ENCODE measurements around the gene MBD3L1. TPM values are rescaled to one million over a fixed set of nuclear protein-coding genes. Genes with fewer than 3 reads are reported as not detected.

MBD3L1 gene
- total and polyA plus RNA-seq, 2 of the 4 experiments (the other 2 are of a cell fraction) = not detected

DNA sequence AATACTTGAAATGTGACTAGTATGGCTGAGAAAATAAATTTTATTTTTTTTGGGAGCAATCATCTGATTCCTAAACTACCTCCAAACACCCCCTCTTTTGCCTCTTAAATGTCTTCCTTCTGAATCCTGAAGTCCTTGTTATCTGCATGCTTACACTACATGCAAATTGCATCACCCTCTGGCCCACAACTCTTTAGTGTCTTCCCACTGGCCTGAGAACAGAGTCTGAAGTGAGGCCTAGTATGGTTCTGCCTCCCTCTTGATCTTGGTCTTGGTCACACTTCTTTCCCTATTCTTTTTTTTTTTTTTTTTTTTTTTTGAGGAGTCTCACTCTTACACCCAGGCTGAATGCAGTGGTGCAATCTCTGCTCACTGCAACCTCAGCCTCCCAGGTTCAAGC is 4.9 kb upstream of the MBD3L1 start:
- H3K27ac ChIP-seq (ENCODE audit: insufficient read depth, low read length) = no peak overlapping the region
- TF ChIP-seq RFX5 (IDR thresholded peaks at IDR 0.05; ENCODE audit: low read depth, low read length) (no peak), FOS (IDR thresholded peaks at IDR 0.05; ENCODE audit: low read depth, low read length) (no peak), NFE2L2 (IDR thresholded peaks at IDR 0.05; ENCODE audit: low read depth, low read length) (no peak), MAZ (IDR thresholded peaks at IDR 0.05; ENCODE audit: borderline replicate concordance, low read depth, low read length) (no peak), CHD1 (IDR thresholded peaks at IDR 0.05; ENCODE audit: low read depth, low read length) (no peak), RAD21 (IDR thresholded peaks at IDR 0.05; ENCODE audit: low read length) (no peak)
- TF ChIP-seq, protein P1, sequence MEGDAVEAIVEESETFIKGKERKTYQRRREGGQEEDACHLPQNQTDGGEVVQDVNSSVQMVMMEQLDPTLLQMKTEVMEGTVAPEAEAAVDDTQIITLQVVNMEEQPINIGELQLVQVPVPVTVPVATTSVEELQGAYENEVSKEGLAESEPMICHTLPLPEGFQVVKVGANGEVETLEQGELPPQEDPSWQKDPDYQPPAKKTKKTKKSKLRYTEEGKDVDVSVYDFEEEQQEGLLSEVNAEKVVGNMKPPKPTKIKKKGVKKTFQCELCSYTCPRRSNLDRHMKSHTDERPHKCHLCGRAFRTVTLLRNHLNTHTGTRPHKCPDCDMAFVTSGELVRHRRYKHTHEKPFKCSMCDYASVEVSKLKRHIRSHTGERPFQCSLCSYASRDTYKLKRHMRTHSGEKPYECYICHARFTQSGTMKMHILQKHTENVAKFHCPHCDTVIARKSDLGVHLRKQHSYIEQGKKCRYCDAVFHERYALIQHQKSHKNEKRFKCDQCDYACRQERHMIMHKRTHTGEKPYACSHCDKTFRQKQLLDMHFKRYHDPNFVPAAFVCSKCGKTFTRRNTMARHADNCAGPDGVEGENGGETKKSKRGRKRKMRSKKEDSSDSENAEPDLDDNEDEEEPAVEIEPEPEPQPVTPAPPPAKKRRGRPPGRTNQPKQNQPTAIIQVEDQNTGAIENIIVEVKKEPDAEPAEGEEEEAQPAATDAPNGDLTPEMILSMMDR (conservative IDR thresholded peaks at IDR 0.05; ENCODE audit: low read depth, low read length) = no peak
- TF ChIP-seq, protein P2, sequence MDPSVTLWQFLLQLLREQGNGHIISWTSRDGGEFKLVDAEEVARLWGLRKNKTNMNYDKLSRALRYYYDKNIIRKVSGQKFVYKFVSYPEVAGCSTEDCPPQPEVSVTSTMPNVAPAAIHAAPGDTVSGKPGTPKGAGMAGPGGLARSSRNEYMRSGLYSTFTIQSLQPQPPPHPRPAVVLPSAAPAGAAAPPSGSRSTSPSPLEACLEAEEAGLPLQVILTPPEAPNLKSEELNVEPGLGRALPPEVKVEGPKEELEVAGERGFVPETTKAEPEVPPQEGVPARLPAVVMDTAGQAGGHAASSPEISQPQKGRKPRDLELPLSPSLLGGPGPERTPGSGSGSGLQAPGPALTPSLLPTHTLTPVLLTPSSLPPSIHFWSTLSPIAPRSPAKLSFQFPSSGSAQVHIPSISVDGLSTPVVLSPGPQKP (IDR thresholded peaks at IDR 0.05; ENCODE audit: borderline replicate concordance, low read depth, low read length) = no peak
- TF ChIP-seq, protein P3, sequence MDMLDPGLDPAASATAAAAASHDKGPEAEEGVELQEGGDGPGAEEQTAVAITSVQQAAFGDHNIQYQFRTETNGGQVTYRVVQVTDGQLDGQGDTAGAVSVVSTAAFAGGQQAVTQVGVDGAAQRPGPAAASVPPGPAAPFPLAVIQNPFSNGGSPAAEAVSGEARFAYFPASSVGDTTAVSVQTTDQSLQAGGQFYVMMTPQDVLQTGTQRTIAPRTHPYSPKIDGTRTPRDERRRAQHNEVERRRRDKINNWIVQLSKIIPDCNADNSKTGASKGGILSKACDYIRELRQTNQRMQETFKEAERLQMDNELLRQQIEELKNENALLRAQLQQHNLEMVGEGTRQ (IDR thresholded peaks at IDR 0.05; ENCODE audit: low read depth, low read length) = no peak
- H2BK20ac ChIP-seq (ENCODE audit: low read depth, low read length) = no peak overlapping the region
- H3K9ac ChIP-seq (ENCODE audit: low read depth, low read length) = no peak overlapping the region
- no peak overlapping the region for H2AK5ac ChIP-seq (ENCODE audit: low read depth, low read length)
- in situ Hi-C loops (cut with MboI; ENCODE audit: low sequenced_read_pairs) = no loop called here
- no peak overlapping the region for H2BK15ac ChIP-seq (ENCODE audit: low read depth, low read length)
- no peak overlapping the region for H3K4me2 ChIP-seq (ENCODE audit: low read depth, low read length)
- H2AK9ac ChIP-seq (replicated peaks; ENCODE audit: low read depth, low read length, poor library complexity) = no peak overlapping the region
- H2AFZ ChIP-seq (replicated peaks; ENCODE audit: low read length, poor library complexity) = no peak overlapping the region
- no TSS peak for BruUV-seq (replicated peaks)
- peaks cover 41% of the 10 kb centered on the region for H3K36me3 ChIP-seq (ENCODE audit: control insufficient read depth, insufficient read depth, low read length)
- H4K20me1 ChIP-seq (ENCODE audit: insufficient read depth, low read length) = no peaks in the 10 kb centered on the region
- no peak overlapping the region for H2BK5ac ChIP-seq (ENCODE audit: low read depth, low read length, poor library complexity, severe bottlenecking)
- no peaks in the 10 kb centered on the region for H3K9me1 ChIP-seq (ENCODE audit: insufficient read depth, low read length)
- H3K4me1 ChIP-seq (ENCODE audit: control insufficient read depth, insufficient read depth, low read length) = peaks cover 4% of the 10 kb centered on the region
- DNase-seq = no peak
- no peak overlapping the region for H4K91ac ChIP-seq (ENCODE audit: insufficient read depth, low read depth, low read length)
- H3K18ac ChIP-seq (ENCODE audit: low read depth, low read length) = no peak overlapping the region
- intact Hi-C loops (cut with micrococcal nuclease) = no loop called here
- no peak overlapping the region for H3K14ac ChIP-seq (replicated peaks; ENCODE audit: low read depth, low read length)
- POLR2A ChIA-PET (ENCODE audit: unreplicated experiment) = no interaction called here
- ATAC-seq (ENCODE audit: low read depth) = no peak
- no peak overlapping the region for H3K23ac ChIP-seq (ENCODE audit: low read depth, low read length)
- H3K56ac ChIP-seq (ENCODE audit: extremely low read depth, insufficient read depth, low read length) = no peak overlapping the region
- no peak overlapping the region for H3K4ac ChIP-seq (ENCODE audit: low read depth, low read length)
- H4K5ac ChIP-seq (ENCODE audit: low read depth, low read length) = no peak overlapping the region
- peaks cover 8 to 9% of the 10 kb centered on the region in 2 experiments; a peak in 3 of 4 replicates for H3K79me1 ChIP-seq (ENCODE audit: low read depth in 1 of 2, low read length in 2 of 2)
- no peak overlapping the region for H2BK120ac ChIP-seq (ENCODE audit: low read depth, low read length)
- H4K8ac ChIP-seq (ENCODE audit: low read depth in 2 of 2, low read length in 2 of 2) = no peak overlapping the region
- no peaks in the 10 kb centered on the region for H3K9me3 ChIP-seq (ENCODE audit: control insufficient read depth, insufficient read depth, low read length)
- H3K27me3 ChIP-seq (ENCODE audit: control insufficient read depth, insufficient read depth, low read length) = no peaks in the 10 kb centered on the region
- CTCF ChIA-PET = interaction anchor here (0.6 kb wide), 1 partner anchor 169 kb away, joined by 4 read pairs; no protein-coding TSS in a partner anchor
- no peak overlapping the region for H3K4me3 ChIP-seq (ENCODE audit: insufficient read depth, low read depth, low read length)
- dilution Hi-C loops (cut with HindIII; ENCODE audit: low sequenced_read_pairs, unreplicated experiment) = no loop called here
